Measurements from ENCODE around the gene SLC12A8. TPM values are rescaled to one million over a fixed set of nuclear protein-coding genes. Genes with fewer than 3 reads are reported as not detected.

Gene SLC12A8
- total RNA-seq, 4 donors from 2014 or later, result 0.26 to 4.7 (median 0.58) TPM; not detected in 1

- no peak overlapping the region for H3K27ac ChIP-seq
- intact Hi-C loops (cut with DNase I; ENCODE audit: low total_unique reads), result no loop called here
These were observed 5.6 kb downstream of the SLC12A8 start for GRCh38 chr3:125206934-125207333.

GRCh38 chr3:125203731-125204130 is 8.8 kb downstream of the SLC12A8 start:
- TF ChIP-seq POLR2A (IDR thresholded peaks at IDR 0.05), result no peak
- no peak overlapping the region for H3K27ac ChIP-seq
- no peaks in the 10 kb centered on the region for H3K9me3 ChIP-seq
- no peak overlapping the region for H3K4me3 ChIP-seq
- H3K27me3 ChIP-seq, result no peaks in the 10 kb centered on the region
- H3K36me3 ChIP-seq, result no peaks in the 10 kb centered on the region
- DNase-seq, result no peak
- H3K4me1 ChIP-seq, result no peaks in the 10 kb centered on the region
- intact Hi-C loops (cut with DNase I; ENCODE audit: low total_unique reads), result no loop called here

More at GRCh38 chr3:125206934-125207333, 5.6 kb downstream of the SLC12A8 start:
- TF ChIP-seq CTCF (IDR thresholded peaks at IDR 0.05) (no peak), POLR2A (IDR thresholded peaks at IDR 0.05) (no peak)
- H3K4me3 ChIP-seq, result no peak overlapping the region
- no peaks in the 10 kb centered on the region for H3K9me3 ChIP-seq
- no peak for DNase-seq
- no peaks in the 10 kb centered on the region for H3K4me1 ChIP-seq
- H3K36me3 ChIP-seq, result no peaks in the 10 kb centered on the region
- H3K27me3 ChIP-seq, result no peaks in the 10 kb centered on the region

GRCh38 chr3:125202197-125202596 is 10.4 kb downstream of the SLC12A8 start:
- H3K27me3 ChIP-seq, result no peaks in the 10 kb centered on the region
- no peaks in the 10 kb centered on the region for H3K36me3 ChIP-seq
- H3K9me3 ChIP-seq, result no peaks in the 10 kb centered on the region
- H3K27ac ChIP-seq, result no peak overlapping the region
- no peak overlapping the region for H3K4me3 ChIP-seq
- no peak for DNase-seq
- H3K4me1 ChIP-seq, result no peaks in the 10 kb centered on the region
- TF ChIP-seq CTCF (IDR thresholded peaks at IDR 0.05) (no peak), POLR2A (IDR thresholded peaks at IDR 0.05) (no peak)
- intact Hi-C loops (cut with DNase I; ENCODE audit: low total_unique reads), result no loop called here

DNA sequence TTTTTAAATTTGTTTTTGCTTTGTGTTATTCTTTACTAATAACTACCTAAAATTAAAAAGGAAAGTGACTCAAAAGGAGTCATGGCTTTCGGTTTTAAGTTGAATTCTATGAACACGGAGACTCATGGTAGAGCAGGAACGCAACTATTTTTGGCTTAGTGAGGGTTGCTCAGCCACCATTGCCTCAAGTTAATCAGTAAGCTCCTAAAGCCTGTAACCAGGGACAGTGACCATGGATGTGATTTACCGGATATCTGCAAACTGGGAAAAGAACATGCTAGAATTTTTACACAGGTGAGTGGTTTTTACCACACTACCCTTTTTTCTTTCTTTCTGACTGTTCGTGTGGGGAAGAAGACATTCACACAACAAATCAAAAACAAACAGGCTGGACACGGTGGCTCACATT is 11.8 kb downstream of the SLC12A8 start:
- Histone ChIP-seq H3K27ac (no peak overlapping the region), H3K4me1 (no peaks in the 10 kb centered on the region), H3K4me3 (no peak overlapping the region), H3K27me3 (no peaks in the 10 kb centered on the region), H3K36me3 (no peaks in the 10 kb centered on the region), H3K9me3 (no peaks in the 10 kb centered on the region)
- no peak for DNase-seq
- intact Hi-C loops (cut with DNase I; ENCODE audit: low total_unique reads), result no loop called here
- no peak for TF ChIP-seq POLR2A (IDR thresholded peaks at IDR 0.05)
- TF ChIP-seq CTCF (IDR thresholded peaks at IDR 0.05), result no peak

GRCh38 chr3:125194849-125195601 is 17.5 kb downstream of the SLC12A8 start:
- no peak for DNase-seq
- intact Hi-C loops (cut with DNase I; ENCODE audit: low total_unique reads), result no loop called here
- Histone ChIP-seq H3K27ac (no peak overlapping the region), H3K9me3 (no peaks in the 10 kb centered on the region), H3K36me3 (no peaks in the 10 kb centered on the region), H3K27me3 (no peaks in the 10 kb centered on the region), H3K4me3 (no peak overlapping the region), H3K4me1 (no peaks in the 10 kb centered on the region)
- no peak for TF ChIP-seq POLR2A (IDR thresholded peaks at IDR 0.05)
- TF ChIP-seq CTCF (IDR thresholded peaks at IDR 0.05), result no peak
